ENCODE results near the gene TPM1. TPM values are rescaled to one million over a fixed set of nuclear protein-coding genes. Genes with fewer than 3 reads are reported as not detected.
"Not testable (repeated sequence)": the region's sequence is repeated elsewhere in the genome, so short reads cannot be mapped to it uniquely, and the experiment has no call there.

Gene TPM1
- polyA plus RNA-seq, 2 donors: 135 to 322 TPM

- Histone ChIP-seq H3K4me3 (ENCODE audit: low read depth in 1 of 2, low read length in 2 of 2) (no peak overlapping the region), H3K4me1 (ENCODE audit: control insufficient read depth in 2 of 2, insufficient read depth in 2 of 2, low read length in 1 of 2) (peaks cover 0 to 4% of the 10 kb centered on the region in 2 donors), H3K27ac (ENCODE audit: low read depth in 2 of 2, low read length in 1 of 2) (no peak overlapping the region), H3K9me3 (ENCODE audit: control insufficient read depth in 2 of 2, insufficient read depth in 1 of 2, low read depth in 1 of 2, low read length in 1 of 2) (no peaks in the 10 kb centered on the region), H3K27me3 (ENCODE audit: control insufficient read depth in 1 of 2, insufficient read depth in 2 of 2, low read length in 2 of 2) (no peaks in the 10 kb centered on the region), H3K36me3 (ENCODE audit: control insufficient read depth in 2 of 2, insufficient read depth in 2 of 2, low read length in 1 of 2) (no peaks in the 10 kb centered on the region)
- WGBS, 2 donors: 64 to 69% methylated on average over 6 of the region's 6 CpGs
These were observed 46.1 kb downstream of the TPM1 start for GRCh38 chr15:63088533-63089245.

GRCh38 chr15:63089260-63090043, 46.9 kb downstream of the TPM1 start:
- no peak overlapping the region for H3K27ac ChIP-seq (ENCODE audit: low read depth in 2 of 2, low read length in 1 of 2)
- H3K4me3 ChIP-seq (ENCODE audit: low read depth in 1 of 2, low read length in 2 of 2): no peak overlapping the region
- no peaks in the 10 kb centered on the region for H3K9me3 ChIP-seq (ENCODE audit: control insufficient read depth in 2 of 2, insufficient read depth in 1 of 2, low read depth in 1 of 2, low read length in 1 of 2)
- H3K27me3 ChIP-seq (ENCODE audit: control insufficient read depth in 1 of 2, insufficient read depth in 2 of 2, low read length in 2 of 2): no peaks in the 10 kb centered on the region
- WGBS, 2 donors: 58 to 63% methylated on average over 6 of the region's 6 CpGs
- no peaks in the 10 kb centered on the region for H3K36me3 ChIP-seq (ENCODE audit: control insufficient read depth in 2 of 2, insufficient read depth in 2 of 2, low read length in 1 of 2)
- peaks cover 0 to 4% of the 10 kb centered on the region in 2 donors for H3K4me1 ChIP-seq (ENCODE audit: control insufficient read depth in 2 of 2, insufficient read depth in 2 of 2, low read length in 1 of 2)

GRCh38 chr15:63090472-63090871, 47.9 kb downstream of the TPM1 start:
- H3K9me3 ChIP-seq (ENCODE audit: control insufficient read depth in 2 of 2, insufficient read depth in 1 of 2, low read depth in 1 of 2, low read length in 1 of 2): no peaks in the 10 kb centered on the region
- WGBS, 2 donors: 90 to 91% methylated on average over 9 of the region's 9 CpGs
- H3K27ac ChIP-seq (ENCODE audit: low read depth in 2 of 2, low read length in 1 of 2): no peak overlapping the region
- H3K4me1 ChIP-seq (ENCODE audit: control insufficient read depth in 2 of 2, insufficient read depth in 2 of 2, low read length in 1 of 2): peaks cover 0 to 4% of the 10 kb centered on the region in 2 donors
- no peak overlapping the region for H3K4me3 ChIP-seq (ENCODE audit: low read depth in 1 of 2, low read length in 2 of 2)
- H3K27me3 ChIP-seq (ENCODE audit: control insufficient read depth in 1 of 2, insufficient read depth in 2 of 2, low read length in 2 of 2): no peaks in the 10 kb centered on the region
- H3K36me3 ChIP-seq (ENCODE audit: control insufficient read depth in 2 of 2, insufficient read depth in 2 of 2, low read length in 1 of 2): no peaks in the 10 kb centered on the region

GRCh38 chr15:63090887-63091286, 48.3 kb downstream of the TPM1 start:
- Histone ChIP-seq H3K36me3 (ENCODE audit: control insufficient read depth in 2 of 2, insufficient read depth in 2 of 2, low read length in 1 of 2) (no peaks in the 10 kb centered on the region), H3K4me3 (ENCODE audit: low read depth in 1 of 2, low read length in 2 of 2) (no peak overlapping the region), H3K9me3 (ENCODE audit: control insufficient read depth in 2 of 2, insufficient read depth in 1 of 2, low read depth in 1 of 2, low read length in 1 of 2) (no peaks in the 10 kb centered on the region), H3K4me1 (ENCODE audit: control insufficient read depth in 2 of 2, insufficient read depth in 2 of 2, low read length in 1 of 2) (peaks cover 0 to 4% of the 10 kb centered on the region in 2 donors), H3K27ac (ENCODE audit: low read depth in 2 of 2, low read length in 1 of 2) (no peak overlapping the region), H3K27me3 (ENCODE audit: control insufficient read depth in 1 of 2, insufficient read depth in 2 of 2, low read length in 2 of 2) (no peaks in the 10 kb centered on the region)
- WGBS, 2 donors: 82 to 84% methylated on average over 10 of the region's 10 CpGs

- peaks cover 0 to 4% of the 10 kb centered on the region in 2 donors for H3K4me1 ChIP-seq (ENCODE audit: control insufficient read depth in 2 of 2, insufficient read depth in 2 of 2, low read length in 1 of 2)
- no peak overlapping the region for H3K4me3 ChIP-seq (ENCODE audit: low read depth in 1 of 2, low read length in 2 of 2)
- H3K27ac ChIP-seq (ENCODE audit: low read depth in 2 of 2, low read length in 1 of 2): no peak overlapping the region
- no peaks in the 10 kb centered on the region for H3K27me3 ChIP-seq (ENCODE audit: control insufficient read depth in 1 of 2, insufficient read depth in 2 of 2, low read length in 2 of 2)
- WGBS, 2 donors: 69 to 72% methylated on average over 4 of the region's 4 CpGs
- H3K36me3 ChIP-seq (ENCODE audit: control insufficient read depth in 2 of 2, insufficient read depth in 2 of 2, low read length in 1 of 2): no peaks in the 10 kb centered on the region
- H3K9me3 ChIP-seq (ENCODE audit: control insufficient read depth in 2 of 2, insufficient read depth in 1 of 2, low read depth in 1 of 2, low read length in 1 of 2): no peaks in the 10 kb centered on the region
These were observed 49.3 kb downstream of the TPM1 start for GRCh38 chr15:63091679-63092446.

- WGBS, 2 donors: 23 to 25% methylated on average over 6 of the region's 6 CpGs
- H3K9me3 ChIP-seq (ENCODE audit: control insufficient read depth in 2 of 2, insufficient read depth in 1 of 2, low read depth in 1 of 2, low read length in 1 of 2): no peaks in the 10 kb centered on the region
- H3K36me3 ChIP-seq (ENCODE audit: control insufficient read depth in 2 of 2, insufficient read depth in 2 of 2, low read length in 1 of 2): no peaks in the 10 kb centered on the region
- peaks cover 0 to 4% of the 10 kb centered on the region in 2 donors for H3K4me1 ChIP-seq (ENCODE audit: control insufficient read depth in 2 of 2, insufficient read depth in 2 of 2, low read length in 1 of 2)
- no peaks in the 10 kb centered on the region for H3K27me3 ChIP-seq (ENCODE audit: control insufficient read depth in 1 of 2, insufficient read depth in 2 of 2, low read length in 2 of 2)
- H3K4me3 ChIP-seq (ENCODE audit: low read depth in 1 of 2, low read length in 2 of 2): no peak overlapping the region
- H3K27ac ChIP-seq (ENCODE audit: low read depth in 2 of 2, low read length in 1 of 2): no peak overlapping the region
These were observed 51.1 kb downstream of the TPM1 start for GRCh38 chr15:63093486-63094205.

GRCh38 chr15:63094495-63094931, 52.0 kb downstream of the TPM1 start:
- 75 to 82% methylated on average over 2 of the region's 2 CpGs for WGBS, 2 donors
- Histone ChIP-seq H3K27me3 (ENCODE audit: control insufficient read depth in 1 of 2, insufficient read depth in 2 of 2, low read length in 2 of 2) (no peaks in the 10 kb centered on the region), H3K9me3 (ENCODE audit: control insufficient read depth in 2 of 2, insufficient read depth in 1 of 2, low read depth in 1 of 2, low read length in 1 of 2) (no peaks in the 10 kb centered on the region), H3K27ac (ENCODE audit: low read depth in 2 of 2, low read length in 1 of 2) (no peak overlapping the region), H3K4me3 (ENCODE audit: low read depth in 1 of 2, low read length in 2 of 2) (no peak overlapping the region), H3K36me3 (ENCODE audit: control insufficient read depth in 2 of 2, insufficient read depth in 2 of 2, low read length in 1 of 2) (no peaks in the 10 kb centered on the region), H3K4me1 (ENCODE audit: control insufficient read depth in 2 of 2, insufficient read depth in 2 of 2, low read length in 1 of 2) (no peaks in the 10 kb centered on the region)

- Histone ChIP-seq H3K27ac (ENCODE audit: low read depth in 2 of 2, low read length in 1 of 2) (no peak overlapping the region), H3K27me3 (ENCODE audit: control insufficient read depth in 1 of 2, insufficient read depth in 2 of 2, low read length in 2 of 2) (no peaks in the 10 kb centered on the region), H3K36me3 (ENCODE audit: control insufficient read depth in 2 of 2, insufficient read depth in 2 of 2, low read length in 1 of 2) (no peaks in the 10 kb centered on the region), H3K9me3 (ENCODE audit: control insufficient read depth in 2 of 2, insufficient read depth in 1 of 2, low read depth in 1 of 2, low read length in 1 of 2) (no peaks in the 10 kb centered on the region), H3K4me1 (ENCODE audit: control insufficient read depth in 2 of 2, insufficient read depth in 2 of 2, low read length in 1 of 2) (no peaks in the 10 kb centered on the region), H3K4me3 (ENCODE audit: low read depth in 1 of 2, low read length in 2 of 2) (no peak overlapping the region)
- 92 to 95% methylated on average over 4 of the region's 4 CpGs for WGBS, 2 donors
These were observed 53.6 kb downstream of the TPM1 start for GRCh38 chr15:63096178-63096577.

- not testable (repeated sequence) for H3K27me3 ChIP-seq (ENCODE audit: control insufficient read depth in 1 of 2, insufficient read depth in 2 of 2, low read length in 2 of 2); H3K4me1 ChIP-seq (ENCODE audit: control insufficient read depth in 2 of 2, insufficient read depth in 2 of 2, low read length in 1 of 2); H3K27ac ChIP-seq (ENCODE audit: low read depth in 2 of 2, low read length in 1 of 2); H3K9me3 ChIP-seq (ENCODE audit: control insufficient read depth in 2 of 2, insufficient read depth in 1 of 2, low read depth in 1 of 2, low read length in 1 of 2); H3K4me3 ChIP-seq (ENCODE audit: low read depth in 1 of 2, low read length in 2 of 2); H3K36me3 ChIP-seq (ENCODE audit: control insufficient read depth in 2 of 2, insufficient read depth in 2 of 2, low read length in 1 of 2)
- WGBS, 2 donors: 91 to 100% methylated on average over 16 to 32 of the region's 33 CpGs
These were observed 56.4 kb downstream of the TPM1 start for GRCh38 chr15:63098901-63099300.
